GM12878 (cell line): ENCODE results near the gene CELSR1. TPM values are rescaled to one million over a fixed set of nuclear protein-coding genes. Genes with fewer than 3 reads are reported as not detected.

Experiments used
- ATAC-seq: fragments of 200-7000 bp; cut with Tn5 transposase; 3 replicates; pipeline ENCODE4 v1.9.1; 2020; ENCODE audit warnings: mild to moderate bottlenecking, moderate library complexity
- BruUV-seq: library from RNA; stranded (reverse); fragments of 400-500 nt; replicated peaks from 2 replicates; lab custom pipeline; 2021; lab: Mats Ljungman, UMichigan
- CTCF ChIA-PET: fragments of 300-600 bp; sonication (Branson Sonifier 250); formaldehyde crosslinking; extraction: SDS; loops from one replicate; lab custom pipeline; 2021; ENCODE audit warnings: inconsistent platforms; lab: Yijun Ruan, JAX
- POLR2A ChIA-PET: fragments of 350-600 bp; formaldehyde crosslinking; extraction: SDS; loops from one replicate; lab custom pipeline; 2021; ENCODE audit warnings: inconsistent platforms; lab: Charles Lee
- RAD21 ChIA-PET: fragments of 300-600 bp; sonication (Branson Sonifier 250); formaldehyde crosslinking; loops from one replicate; lab custom pipeline; 2023; ENCODE audit warnings: antibody characterized with exemption; ENCODE audit not compliant: unreplicated experiment; lab: Charles Lee
- SMC1A ChIA-PET: fragments of 300-600 bp; sonication (Branson Sonifier 250); formaldehyde crosslinking; loops from one replicate; lab custom pipeline; 2023; ENCODE audit not compliant: unreplicated experiment, uncharacterized antibody; lab: Charles Lee
- DNase-seq: peaks from one replicate; pipeline ENCODE4 v3.0.0-alpha.2; 2011; ENCODE audit warnings: low read depth, low spot score
- FAIRE-seq: peaks from 3 replicates; lab custom pipeline; 2011; peaks lifted over from hg19 to GRCh38; lab: Jason Lieb, UNC
- H2AFZ ChIP-seq: 2 replicates; pipeline ENCODE4 v1.6.0; 2011; ENCODE audit warnings: low read depth, low read length, control low read depth; ENCODE audit not compliant: control insufficient read depth
- H3K27ac ChIP-seq: 2 replicates; pipeline ENCODE4 v1.5.1; 2011; ENCODE audit warnings: control low read depth; ENCODE audit not compliant: control insufficient read depth, insufficient read depth
- H3K27me3 ChIP-seq, 2 experiments: replicated peaks in 1 of 2; 2 replicates each; pipeline versions ENCODE4 v1.6.0 to v1.6.1; 2011; ENCODE audit warnings: low read length in 1 of 2; ENCODE audit not compliant: control insufficient read depth in 2 of 2, insufficient read depth in 2 of 2
- H3K36me3 ChIP-seq, 2 experiments: 2 replicates each; pipeline ENCODE4 v1.5.1; 2011; ENCODE audit warnings: low read length in 1 of 2; ENCODE audit not compliant: control insufficient read depth in 2 of 2, insufficient read depth in 2 of 2
- H3K4me1 ChIP-seq: 2 replicates; pipeline ENCODE4 v1.6.1; 2011; ENCODE audit warnings: mild to moderate bottlenecking, low read length, moderate library complexity, mixed read lengths; ENCODE audit not compliant: control insufficient read depth, insufficient read depth
- H3K4me2 ChIP-seq: 2 replicates; pipeline ENCODE4 v1.6.0; 2011; ENCODE audit warnings: control low read depth; ENCODE audit not compliant: control insufficient read depth, insufficient read depth
- H3K4me3 ChIP-seq: fragments of 200-600 bp; sonication (generic); 2 replicates; pipeline ENCODE4 v1.5.1; 2016
- H3K79me2 ChIP-seq: 2 replicates; pipeline ENCODE4 v1.6.0; 2011; ENCODE audit warnings: low read length; ENCODE audit not compliant: control insufficient read depth, insufficient read depth
- H3K9ac ChIP-seq: 2 replicates; pipeline ENCODE4 v1.8.0; 2011; ENCODE audit warnings: low read length, control low read depth, mixed read lengths; ENCODE audit not compliant: control insufficient read depth, insufficient read depth
- H3K9me3 ChIP-seq: replicated peaks from 3 replicates; pipeline ENCODE4 v1.5.1; 2011; ENCODE audit warnings: mild to moderate bottlenecking, low read length; ENCODE audit not compliant: control insufficient read depth, insufficient read depth
- H4K20me1 ChIP-seq: 2 replicates; pipeline ENCODE4 v1.6.0; 2011; ENCODE audit not compliant: control insufficient read depth, insufficient read depth
- CREB1 ChIP-seq: IDR thresholded peaks from 2 replicates; pipeline ENCODE4 v1.6.1; 2012; ENCODE audit warnings: low read depth, mild to moderate bottlenecking, inconsistent platforms
- KDM1A ChIP-seq: fragments of 200-600 bp; sonication (generic); IDR thresholded peaks from 2 replicates; pipeline ENCODE4 v1.6.1; 2016; ENCODE audit warnings: borderline replicate concordance
- MEF2B ChIP-seq: fragments of 450-650 bp; IDR thresholded peaks from 2 replicates; pipeline ENCODE4 v1.6.1; 2018; ENCODE audit warnings: mild to moderate bottlenecking, moderate library complexity; ENCODE audit not compliant: partially characterized antibody, poor library complexity, severe bottlenecking
- NR2C2 ChIP-seq: IDR thresholded peaks from 2 replicates; pipeline ENCODE4 v1.6.1; 2011; ENCODE audit warnings: borderline replicate concordance, low read depth; ENCODE audit not compliant: control insufficient read depth, insufficient read length
- PML ChIP-seq: IDR thresholded peaks from 2 replicates; pipeline ENCODE4 v1.6.1; 2012; ENCODE audit warnings: low read length, inconsistent platforms
- POLR2AphosphoS2 ChIP-seq: IDR thresholded peaks from 2 replicates; pipeline ENCODE4 v1.6.1; 2011; ENCODE audit warnings: low read depth, mild to moderate bottlenecking, low read length, improper control_type of control experiment, moderate library complexity
- POU2F2 ChIP-seq: IDR thresholded peaks from 3 replicates; pipeline ENCODE4 v1.6.1; 2011; ENCODE audit warnings: low read depth, mild to moderate bottlenecking, low read length, borderline replicate concordance
- YBX1 ChIP-seq: fragments of 450-650 bp; IDR thresholded peaks from 2 replicates; pipeline ENCODE4 v1.6.1; 2016; ENCODE audit warnings: antibody characterized with exemption
- ZBED1 ChIP-seq: IDR thresholded peaks from 2 replicates; pipeline ENCODE4 v1.6.1; 2016; ENCODE audit warnings: borderline replicate concordance
- whole genome bisulfite sequencing: methylation state at CpG from one replicate; pipeline ENCODE4 v1.1.6; 2016; ENCODE audit warnings: low lambda C conversion rate; ENCODE audit not compliant: insufficient replicate concordance, insufficient coverage; ENCODE audit errors: missing lambda C conversion rate; 5-methylcytosine and 5-hydroxymethylcytosine counted together
- in situ Hi-C: fragments of 300-500 bp; cut with MboI; formaldehyde crosslinking; loops from 9 replicates; pipeline ENCODE4 v1.14.3; 2018; ENCODE audit warnings: mixed read lengths
- intact Hi-C: fragments of 100-400 bp; cut with micrococcal nuclease; formaldehyde crosslinking; loops from one replicate; pipeline ENCODE4 v1.14.2; 2022; ENCODE audit not compliant: unreplicated experiment
- polyA plus RNA-seq, 11 experiments: library from polyadenylated mRNA; depleted of rRNA in 4 of 11; unstranded in 6 of 11; stranded (reverse) in 5 of 11; fragments of >200 nt; fragmentation: Nextera tagmentation in 4 of 11; fragmentation: Illumina TruSeq in 1 of 11; extraction: Ambion mirVana in 4 of 11; extraction: Trizol in 1 of 11; gene quantifications; 1 replicate in 1 of 11; 2 replicates in 10 of 11; pipeline versions ENCODE4 v1.2.1 to v1.2.3, GENCODE V29; 2011 to 2016; ENCODE audit warnings: inconsistent platforms in 2 of 11, missing spikeins in 2 of 11, low read depth in 1 of 11
- total RNA-seq, 4 experiments: library from RNA; depleted of rRNA in 3 of 4; stranded (reverse); fragments of >200 nt in 3 of 4; fragmentation: Illumina TruSeq in 1 of 4; extraction: Trizol in 1 of 4; gene quantifications; 2 replicates each; pipeline versions ENCODE4 v1.2.1 to v1.2.3, GENCODE V29; 2013 to 2021
- TF ChIP-seq, protein P1 (sequence below): IDR thresholded peaks from 2 replicates; pipeline ENCODE4 v1.6.1; 2011; ENCODE audit warnings: borderline replicate concordance, low read depth, mild to moderate bottlenecking, moderate library complexity, low read length; ENCODE audit not compliant: insufficient read depth, poor library complexity, severe bottlenecking
- TF ChIP-seq, protein P2 (sequence below): fragments of 450-650 bp; IDR thresholded peaks from 2 replicates; pipeline ENCODE4 v1.6.1; 2017; ENCODE audit warnings: low read depth, mild to moderate bottlenecking, moderate library complexity
- TF ChIP-seq, protein P3 (sequence below): fragments of 450-650 bp; IDR thresholded peaks from 2 replicates; pipeline ENCODE4 v1.6.1; 2017; ENCODE audit warnings: mild to moderate bottlenecking, low read depth, inconsistent platforms; ENCODE audit not compliant: poor library complexity, severe bottlenecking

The CELSR1 gene
- total and polyA plus RNA-seq, 10 of the 15 experiments (the other 5 are each of a cell fraction or from before 2014, with no cell fraction given) = 0.05 to 1.7 (median 0.35) TPM; not detected in 2

GRCh38 chr22:46457502-46458488, 79.6 kb downstream of the CELSR1 start:
- H3K4me3 ChIP-seq = no peak overlapping the region
- ChIA-PET SMC1A (no interaction called here), POLR2A (no interaction called here), CTCF (no interaction called here), RAD21 (no interaction called here)
- no peak for TF ChIP-seq ZBED1
- TF ChIP-seq POU2F2 = no peak
- TF ChIP-seq, protein P1, sequence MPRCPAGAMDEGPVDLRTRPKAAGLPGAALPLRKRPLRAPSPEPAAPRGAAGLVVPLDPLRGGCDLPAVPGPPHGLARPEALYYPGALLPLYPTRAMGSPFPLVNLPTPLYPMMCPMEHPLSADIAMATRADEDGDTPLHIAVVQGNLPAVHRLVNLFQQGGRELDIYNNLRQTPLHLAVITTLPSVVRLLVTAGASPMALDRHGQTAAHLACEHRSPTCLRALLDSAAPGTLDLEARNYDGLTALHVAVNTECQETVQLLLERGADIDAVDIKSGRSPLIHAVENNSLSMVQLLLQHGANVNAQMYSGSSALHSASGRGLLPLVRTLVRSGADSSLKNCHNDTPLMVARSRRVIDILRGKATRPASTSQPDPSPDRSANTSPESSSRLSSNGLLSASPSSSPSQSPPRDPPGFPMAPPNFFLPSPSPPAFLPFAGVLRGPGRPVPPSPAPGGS = no peak
- no peak for TF ChIP-seq KDM1A
- TF ChIP-seq, protein P2, sequence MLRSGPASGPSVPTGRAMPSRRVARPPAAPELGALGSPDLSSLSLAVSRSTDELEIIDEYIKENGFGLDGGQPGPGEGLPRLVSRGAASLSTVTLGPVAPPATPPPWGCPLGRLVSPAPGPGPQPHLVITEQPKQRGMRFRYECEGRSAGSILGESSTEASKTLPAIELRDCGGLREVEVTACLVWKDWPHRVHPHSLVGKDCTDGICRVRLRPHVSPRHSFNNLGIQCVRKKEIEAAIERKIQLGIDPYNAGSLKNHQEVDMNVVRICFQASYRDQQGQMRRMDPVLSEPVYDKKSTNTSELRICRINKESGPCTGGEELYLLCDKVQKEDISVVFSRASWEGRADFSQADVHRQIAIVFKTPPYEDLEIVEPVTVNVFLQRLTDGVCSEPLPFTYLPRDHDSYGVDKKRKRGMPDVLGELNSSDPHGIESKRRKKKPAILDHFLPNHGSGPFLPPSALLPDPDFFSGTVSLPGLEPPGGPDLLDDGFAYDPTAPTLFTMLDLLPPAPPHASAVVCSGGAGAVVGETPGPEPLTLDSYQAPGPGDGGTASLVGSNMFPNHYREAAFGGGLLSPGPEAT = no peak
- TF ChIP-seq, protein P3, sequence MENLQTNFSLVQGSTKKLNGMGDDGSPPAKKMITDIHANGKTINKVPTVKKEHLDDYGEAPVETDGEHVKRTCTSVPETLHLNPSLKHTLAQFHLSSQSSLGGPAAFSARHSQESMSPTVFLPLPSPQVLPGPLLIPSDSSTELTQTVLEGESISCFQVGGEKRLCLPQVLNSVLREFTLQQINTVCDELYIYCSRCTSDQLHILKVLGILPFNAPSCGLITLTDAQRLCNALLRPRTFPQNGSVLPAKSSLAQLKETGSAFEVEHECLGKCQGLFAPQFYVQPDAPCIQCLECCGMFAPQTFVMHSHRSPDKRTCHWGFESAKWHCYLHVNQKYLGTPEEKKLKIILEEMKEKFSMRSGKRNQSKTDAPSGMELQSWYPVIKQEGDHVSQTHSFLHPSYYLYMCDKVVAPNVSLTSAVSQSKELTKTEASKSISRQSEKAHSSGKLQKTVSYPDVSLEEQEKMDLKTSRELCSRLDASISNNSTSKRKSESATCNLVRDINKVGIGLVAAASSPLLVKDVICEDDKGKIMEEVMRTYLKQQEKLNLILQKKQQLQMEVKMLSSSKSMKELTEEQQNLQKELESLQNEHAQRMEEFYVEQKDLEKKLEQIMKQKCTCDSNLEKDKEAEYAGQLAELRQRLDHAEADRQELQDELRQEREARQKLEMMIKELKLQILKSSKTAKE = no peak
- no peak for TF ChIP-seq NR2C2
- no peak for TF ChIP-seq CREB1
- TF ChIP-seq PML = no peak
- no peak for TF ChIP-seq POLR2AphosphoS2
- TF ChIP-seq MEF2B = no peak
- TF ChIP-seq YBX1 = no peak
- no TSS peak for BruUV-seq
- WGBS = 48% methylated on average over 34 of the region's 34 CpGs
- H4K20me1 ChIP-seq = no peaks in the 10 kb centered on the region
- no peak overlapping the region for H2AFZ ChIP-seq
- in situ Hi-C loops = no loop called here
- no peaks in the 10 kb centered on the region for H3K9me3 ChIP-seq
- H3K79me2 ChIP-seq = no peaks in the 10 kb centered on the region
- no peak for DNase-seq
- no peaks in the 10 kb centered on the region for H3K36me3 ChIP-seq
- intact Hi-C loops = no loop called here
- H3K27ac ChIP-seq = no peak overlapping the region
- no peaks in the 10 kb centered on the region; a peak in 2 of 4 replicates for H3K27me3 ChIP-seq
- ATAC-seq = no peak
- no peak overlapping the region for H3K4me2 ChIP-seq
- no peak overlapping the region for H3K9ac ChIP-seq
- FAIRE-seq = no peak
- H3K4me1 ChIP-seq = no peaks in the 10 kb centered on the region
